BE2C (cell line): ENCODE measurements around the gene CCDC9B.

ENCODE experiments used
- DNase-seq: peaks from one replicate; pipeline ENCODE4 v3.0.0-alpha.2; 2020
- H3K27me3 ChIP-seq: fragments of 250-450 bp; sonication (Bioruptor Pico); 2 replicates; pipeline ENCODE4 v1.5.1; 2020; ENCODE audit warnings: mild to moderate bottlenecking
- H3K36me3 ChIP-seq: fragments of 250-450 bp; sonication (Bioruptor Pico); 2 replicates; pipeline ENCODE4 v1.5.1; 2020; ENCODE audit warnings: mild to moderate bottlenecking
- H3K4me1 ChIP-seq: fragments of 250-450 bp; sonication (Bioruptor Pico); 2 replicates; pipeline ENCODE4 v1.5.1; 2020
- H3K4me3 ChIP-seq: 2 replicates; pipeline ENCODE4 v1.5.1; 2011; ENCODE audit warnings: low read depth, low read length
- H3K9me3 ChIP-seq: fragments of 250-450 bp; sonication (Bioruptor Pico); 2 replicates; pipeline ENCODE4 v1.5.1; 2020
- CTCF ChIP-seq: IDR thresholded peaks from 2 replicates; pipeline ENCODE4 v1.5.1; 2012; ENCODE audit warnings: mild to moderate bottlenecking, low read depth, low read length

The CCDC9B gene

GRCh38 chr15:40366457-40367370, 26.0 kb upstream of the CCDC9B start:
- no peak overlapping the region for H3K4me3 ChIP-seq
- no peak for TF ChIP-seq CTCF

GRCh38 chr15:40365624-40366456, 25.1 kb upstream of the CCDC9B start:
- peaks cover 11% of the 10 kb centered on the region for H3K4me1 ChIP-seq
- no peak for DNase-seq
- H3K9me3 ChIP-seq, result no peaks in the 10 kb centered on the region; the same call in 1 of the 2 replicates
- no peak for TF ChIP-seq CTCF
- no peaks in the 10 kb centered on the region for H3K36me3 ChIP-seq
- H3K4me3 ChIP-seq, result no peak overlapping the region
- no peaks in the 10 kb centered on the region for H3K27me3 ChIP-seq

More at GRCh38 chr15:40366457-40367370, 26.0 kb upstream of the CCDC9B start:
- H3K27me3 ChIP-seq, result no peaks in the 10 kb centered on the region
- H3K36me3 ChIP-seq, result no peaks in the 10 kb centered on the region
- peaks cover 11% of the 10 kb centered on the region for H3K4me1 ChIP-seq
- no peaks in the 10 kb centered on the region; the same call in 1 of the 2 replicates for H3K9me3 ChIP-seq
- DNase-seq, result peak; percentile 40

- H3K9me3 ChIP-seq, result no peaks in the 10 kb centered on the region; the same call in 1 of the 2 replicates
- no peak overlapping the region for H3K4me3 ChIP-seq
- H3K36me3 ChIP-seq, result no peaks in the 10 kb centered on the region
- TF ChIP-seq CTCF, result no peak
- no peak for DNase-seq
- peaks cover 11% of the 10 kb centered on the region for H3K4me1 ChIP-seq
- no peaks in the 10 kb centered on the region for H3K27me3 ChIP-seq
Measured at GRCh38 chr15:40365016-40365415, 24.3 kb upstream of the CCDC9B start.

GRCh38 chr15:40364251-40364650, 23.5 kb upstream of the CCDC9B start:
- H3K27me3 ChIP-seq, result no peaks in the 10 kb centered on the region
- H3K4me1 ChIP-seq, result peaks cover 11% of the 10 kb centered on the region
- H3K4me3 ChIP-seq, result no peak overlapping the region
- H3K9me3 ChIP-seq, result no peaks in the 10 kb centered on the region; the same call in 1 of the 2 replicates
- no peaks in the 10 kb centered on the region for H3K36me3 ChIP-seq
- no peak for DNase-seq
- TF ChIP-seq CTCF, result no peak

- Histone ChIP-seq H3K36me3 (no peaks in the 10 kb centered on the region), H3K9me3 (no peaks in the 10 kb centered on the region; the same call in 1 of the 2 replicates), H3K4me3 (no peak overlapping the region), H3K4me1 (peaks cover 11% of the 10 kb centered on the region), H3K27me3 (no peaks in the 10 kb centered on the region)
- DNase-seq, result no peak
- TF ChIP-seq CTCF, result no peak
Measured at GRCh38 chr15:40363611-40364010, 22.9 kb upstream of the CCDC9B start.
